Prostate gland (tissue), 2 donors: ENCODE measurements around the gene GRID2. TPM values are rescaled to one million over a fixed set of nuclear protein-coding genes. Genes with fewer than 3 reads are reported as not detected.

Experiments
- DNase-seq: peaks from one replicate; pipeline ENCODE4 v3.0.0-alpha.2; 2019; ENCODE audit warnings: low spot score
- H3K27ac ChIP-seq, 2 donors: fragments of 200-600 bp; sonication (generic); 2 replicates each; pipeline ENCODE4 v1.5.1; 2017 to 2019
- H3K27me3 ChIP-seq: fragments of 200-600 bp; sonication (generic); replicated peaks from 2 replicates; pipeline ENCODE4 v1.5.1; 2019; ENCODE audit not compliant: insufficient read depth
- H3K36me3 ChIP-seq, 2 donors: fragments of 200-600 bp; sonication (generic); 1 replicate in 1 of 2; 2 replicates in 1 of 2; pipeline versions ENCODE4 v1.5.1 to v1.8.1; 2017 to 2019
- H3K4me1 ChIP-seq: fragments of 200-600 bp; sonication (generic); replicated peaks from 2 replicates; pipeline ENCODE4 v1.5.1; 2019
- H3K4me3 ChIP-seq, 2 donors: fragments of 200-600 bp; sonication (generic); 2 replicates each; pipeline ENCODE4 v1.5.1; 2017 to 2019
- H3K9me3 ChIP-seq: fragments of 200-600 bp; sonication (generic); 2 replicates; pipeline ENCODE4 v1.5.1; 2017
- POLR2A ChIP-seq: fragments of 450-650 bp; IDR thresholded peaks from one replicate; pipeline ENCODE4 v1.6.1; 2016; ENCODE audit warnings: antibody characterized with exemption, mild to moderate bottlenecking
- POLR2AphosphoS5 ChIP-seq: sonication (generic); formaldehyde crosslinking; IDR thresholded peaks from one replicate; pipeline ENCODE4 v1.6.1; 2017; ENCODE audit warnings: antibody characterized with exemption
- WGBS: methylation state at CpG from one replicate; pipeline ENCODE4 v1.1.5; 2018; 5-methylcytosine and 5-hydroxymethylcytosine counted together
- intact Hi-C: fragments of 100-400 bp; cut with DNase I; formaldehyde crosslinking; loops from one replicate; pipeline ENCODE4 v1.14.2; 2022
- total RNA-seq, 2 donors: library from RNA; depleted of rRNA; stranded (reverse); fragments of >200 nt; gene quantifications; one replicate each; pipeline ENCODE4 v1.1.0, GENCODE V29; 2016
- TF ChIP-seq, protein P1 (sequence below), 4 experiments: fragments of 200-600 bp in 2 of 4; fragments of 450-650 bp in 2 of 4; sonication (generic) in 2 of 4; IDR thresholded peaks; 1 replicate in 3 of 4; 2 replicates in 1 of 4; pipeline ENCODE4 v1.5.1; 2016 to 2019; ENCODE audit warnings: antibody characterized with exemption in 4 of 4, mild to moderate bottlenecking in 2 of 4, moderate library complexity in 2 of 4

The GRID2 gene
- total RNA-seq, 2 donors from 2014 or later: 0.09 to 11.0 TPM

DNA sequence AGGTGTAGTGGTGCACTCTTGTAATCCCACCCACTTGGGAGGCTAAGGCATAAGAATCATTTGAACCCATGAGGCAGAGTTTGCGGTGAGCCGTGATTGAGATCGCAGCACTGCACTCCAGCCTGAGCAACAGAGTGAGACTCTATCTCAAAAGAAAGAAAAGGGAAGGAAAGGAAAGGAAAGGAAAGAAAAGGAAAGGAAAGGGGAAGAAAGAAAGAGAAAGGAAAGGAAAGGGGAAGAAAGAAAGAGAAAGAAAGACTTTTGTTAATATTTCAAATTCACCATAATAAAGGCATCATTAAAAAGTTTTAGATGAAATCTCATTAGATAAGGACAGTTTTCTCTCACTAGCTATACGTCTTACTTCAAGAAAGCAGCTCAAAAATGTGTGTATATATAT, 864.3 kb downstream of the GRID2 start:
- intact Hi-C loops: no loop called here
- 93% methylated on average over 4 of the region's 4 CpGs for WGBS
- no peaks in the 10 kb centered on the region for H3K9me3 ChIP-seq
- H3K27ac ChIP-seq: no peak overlapping the region
- H3K36me3 ChIP-seq: no peaks in the 10 kb centered on the region
- TF ChIP-seq POLR2AphosphoS5 (no peak), POLR2A (no peak)
- TF ChIP-seq, protein P1, sequence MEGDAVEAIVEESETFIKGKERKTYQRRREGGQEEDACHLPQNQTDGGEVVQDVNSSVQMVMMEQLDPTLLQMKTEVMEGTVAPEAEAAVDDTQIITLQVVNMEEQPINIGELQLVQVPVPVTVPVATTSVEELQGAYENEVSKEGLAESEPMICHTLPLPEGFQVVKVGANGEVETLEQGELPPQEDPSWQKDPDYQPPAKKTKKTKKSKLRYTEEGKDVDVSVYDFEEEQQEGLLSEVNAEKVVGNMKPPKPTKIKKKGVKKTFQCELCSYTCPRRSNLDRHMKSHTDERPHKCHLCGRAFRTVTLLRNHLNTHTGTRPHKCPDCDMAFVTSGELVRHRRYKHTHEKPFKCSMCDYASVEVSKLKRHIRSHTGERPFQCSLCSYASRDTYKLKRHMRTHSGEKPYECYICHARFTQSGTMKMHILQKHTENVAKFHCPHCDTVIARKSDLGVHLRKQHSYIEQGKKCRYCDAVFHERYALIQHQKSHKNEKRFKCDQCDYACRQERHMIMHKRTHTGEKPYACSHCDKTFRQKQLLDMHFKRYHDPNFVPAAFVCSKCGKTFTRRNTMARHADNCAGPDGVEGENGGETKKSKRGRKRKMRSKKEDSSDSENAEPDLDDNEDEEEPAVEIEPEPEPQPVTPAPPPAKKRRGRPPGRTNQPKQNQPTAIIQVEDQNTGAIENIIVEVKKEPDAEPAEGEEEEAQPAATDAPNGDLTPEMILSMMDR (IDR thresholded peaks at IDR 0.05): no peak
- H3K4me1 ChIP-seq: no peaks in the 10 kb centered on the region
- H3K27me3 ChIP-seq: no peaks in the 10 kb centered on the region
- H3K4me3 ChIP-seq: no peak overlapping the region
- no peak for DNase-seq

GRCh38 chr4:93169966-93170365, 866.2 kb downstream of the GRID2 start:
- TF ChIP-seq POLR2AphosphoS5 (no peak), POLR2A (no peak)
- TF ChIP-seq, protein P1 (IDR thresholded peaks at IDR 0.05): no peak
- no peak overlapping the region for H3K27ac ChIP-seq
- no peak overlapping the region for H3K4me3 ChIP-seq
- intact Hi-C loops: no loop called here
- H3K4me1 ChIP-seq: no peaks in the 10 kb centered on the region
- no peak for DNase-seq
- no peaks in the 10 kb centered on the region for H3K27me3 ChIP-seq
- 96% methylated on average over 6 of the region's 6 CpGs for WGBS
- H3K9me3 ChIP-seq: no peaks in the 10 kb centered on the region
- H3K36me3 ChIP-seq: no peaks in the 10 kb centered on the region

- intact Hi-C loops: no loop called here
Measured at GRCh38 chr4:93174598-93174997, 870.8 kb downstream of the GRID2 start.

DNA sequence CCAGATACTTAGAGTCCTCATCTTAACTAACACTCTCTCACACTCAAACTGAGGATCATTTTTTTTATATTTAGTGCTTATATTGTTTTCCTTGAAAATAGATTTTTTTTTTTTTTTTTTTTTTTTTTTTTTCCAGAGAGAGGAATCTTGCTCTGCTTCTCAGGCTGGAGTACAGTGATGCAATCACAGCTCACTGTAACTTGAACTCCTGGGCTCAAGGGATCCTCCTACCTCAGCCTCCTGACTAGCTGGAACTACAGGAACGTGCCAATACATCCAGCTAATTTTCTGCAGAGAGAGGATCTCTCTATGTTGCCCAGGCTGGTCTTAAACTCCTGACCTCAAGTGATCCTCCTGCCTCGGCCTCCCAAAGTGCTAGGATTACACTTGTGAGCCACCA, 874.5 kb downstream of the GRID2 start:
- H3K9me3 ChIP-seq: no peaks in the 10 kb centered on the region
- intact Hi-C loops: no loop called here
- H3K27me3 ChIP-seq: no peaks in the 10 kb centered on the region
- no peaks in the 10 kb centered on the region for H3K4me1 ChIP-seq
- no peaks in the 10 kb centered on the region for H3K36me3 ChIP-seq
- no peak overlapping the region for H3K4me3 ChIP-seq
- 91% methylated on average over 2 of the region's 2 CpGs for WGBS
- H3K27ac ChIP-seq: no peak overlapping the region
- DNase-seq: no peak
- TF ChIP-seq, protein P1 (IDR thresholded peaks at IDR 0.05): no peak
- no peak for TF ChIP-seq POLR2A
- TF ChIP-seq POLR2AphosphoS5: no peak

More at GRCh38 chr4:93174598-93174997, 870.8 kb downstream of the GRID2 start:
- no peaks in the 10 kb centered on the region for H3K9me3 ChIP-seq
- no peaks in the 10 kb centered on the region for H3K36me3 ChIP-seq
- H3K27me3 ChIP-seq: no peaks in the 10 kb centered on the region
- no peak overlapping the region for H3K4me3 ChIP-seq
- DNase-seq: no peak
- TF ChIP-seq POLR2A (no peak), POLR2AphosphoS5 (no peak)
- TF ChIP-seq, protein P1 (IDR thresholded peaks at IDR 0.05): no peak
- H3K4me1 ChIP-seq: no peaks in the 10 kb centered on the region
- 19% methylated on average over 1 of the region's 1 CpG for WGBS
- H3K27ac ChIP-seq: no peak overlapping the region

DNA sequence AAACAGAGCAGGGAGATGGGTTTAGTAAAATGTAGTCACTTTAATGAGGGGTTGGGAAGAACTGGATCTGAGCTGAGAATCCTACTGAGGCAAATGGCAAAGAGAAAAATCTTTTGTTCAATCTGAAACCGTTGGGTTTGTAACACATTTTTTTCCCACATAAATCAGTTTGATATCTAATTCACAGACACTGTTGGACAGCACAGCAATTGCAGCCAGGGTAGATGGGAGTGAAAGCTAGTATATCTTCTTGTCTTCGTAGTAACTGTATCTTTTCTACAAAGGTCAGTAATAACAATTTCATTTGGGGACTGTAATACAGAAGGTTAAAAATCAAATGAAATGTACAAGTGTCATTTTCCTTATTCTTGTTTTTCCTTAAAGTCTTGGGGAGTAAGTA, 875.3 kb downstream of the GRID2 start:
- Histone ChIP-seq H3K4me3 (no peak overlapping the region), H3K4me1 (no peaks in the 10 kb centered on the region), H3K36me3 (no peaks in the 10 kb centered on the region), H3K9me3 (no peaks in the 10 kb centered on the region), H3K27ac (no peak overlapping the region), H3K27me3 (no peaks in the 10 kb centered on the region)
- WGBS: 58% methylated on average over 2 of the region's 2 CpGs
- no peak for DNase-seq
- intact Hi-C loops: no loop called here
- TF ChIP-seq, protein P1 (IDR thresholded peaks at IDR 0.05): no peak
- TF ChIP-seq POLR2A: no peak
